ENCODE data around the gene GALK2. TPM values are rescaled to one million over a fixed set of nuclear protein-coding genes. Genes with fewer than 3 reads are reported as not detected.
"Not testable (repeated sequence)": the region's sequence is repeated elsewhere in the genome, so short reads cannot be mapped to it uniquely, and the experiment has no call there.

GALK2 gene
- total RNA-seq, 1 donor from 2014 or later: 73.5 TPM

DNA sequence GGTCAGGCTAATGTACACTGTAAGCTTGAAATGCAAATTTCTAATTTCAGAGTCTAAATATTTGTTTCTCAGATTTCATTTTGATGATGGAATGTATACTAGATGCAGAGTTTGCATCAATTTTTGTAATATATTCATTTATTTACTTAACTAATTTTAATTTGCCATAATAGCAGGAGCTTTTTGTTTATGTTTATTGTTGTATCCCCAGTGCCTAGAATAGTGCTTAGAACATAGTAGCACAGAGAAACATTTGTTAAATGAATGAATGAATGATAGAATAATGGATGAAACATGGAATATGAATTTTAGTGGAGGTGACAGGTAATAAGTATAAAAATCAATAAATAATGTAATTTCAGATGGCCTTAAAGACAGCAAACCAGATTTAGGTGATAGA, 5.2 kb upstream of the GALK2 start:
- DNase-seq: no peak

DNA sequence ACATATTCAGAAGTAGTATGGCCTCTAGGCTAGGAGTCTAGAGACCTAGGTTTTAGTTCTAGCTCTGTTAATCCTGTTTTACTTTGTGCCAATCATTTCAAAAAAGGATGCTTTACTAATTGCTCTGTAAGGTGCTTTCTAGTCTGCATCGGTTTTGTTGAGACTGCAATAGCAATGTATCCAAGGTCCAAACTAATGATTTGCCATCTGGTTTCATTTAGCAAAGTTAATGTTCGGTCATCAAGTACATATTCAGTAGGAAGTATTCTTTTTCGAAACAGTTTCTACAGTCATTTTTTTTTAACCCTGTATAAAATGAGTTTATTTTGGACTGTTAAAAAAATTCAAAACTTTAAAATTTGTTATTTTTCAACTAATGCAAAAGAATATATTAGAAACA, 2.0 kb upstream of the GALK2 start:
- no peak for DNase-seq

DNA sequence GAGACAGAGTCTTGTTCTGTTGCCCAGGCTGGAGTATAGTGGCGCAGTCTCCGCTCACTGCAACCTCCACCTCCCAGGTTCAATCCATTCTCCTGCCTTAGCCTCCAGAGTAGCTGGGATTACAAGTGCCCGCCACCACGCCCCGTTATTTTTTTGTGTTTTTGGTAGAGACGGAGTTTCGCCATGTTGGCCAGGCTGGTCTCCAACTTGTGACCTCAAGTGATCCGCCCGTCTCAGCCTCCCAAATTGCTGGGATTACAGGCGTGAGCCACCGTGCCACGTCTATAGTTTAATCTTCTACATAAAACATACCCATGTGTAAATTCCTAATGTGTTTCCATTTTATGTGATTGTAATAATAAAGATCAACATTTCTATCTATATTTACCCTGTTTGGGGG, 1.7 kb downstream of the GALK2 start:
- no peak for DNase-seq

- no peak for DNase-seq
These were observed 4.9 kb downstream of the GALK2 start for GRCh38 chr15:49174902-49175301.

GRCh38 chr15:49175582-49176397, 5.7 kb downstream of the GALK2 start:
- not testable (repeated sequence) for DNase-seq

GRCh38 chr15:49178497-49178896, 8.4 kb downstream of the GALK2 start:
- DNase-seq: no peak

- no peak for DNase-seq
These were observed 9.6 kb downstream of the GALK2 start for GRCh38 chr15:49179433-49180190.

DNA sequence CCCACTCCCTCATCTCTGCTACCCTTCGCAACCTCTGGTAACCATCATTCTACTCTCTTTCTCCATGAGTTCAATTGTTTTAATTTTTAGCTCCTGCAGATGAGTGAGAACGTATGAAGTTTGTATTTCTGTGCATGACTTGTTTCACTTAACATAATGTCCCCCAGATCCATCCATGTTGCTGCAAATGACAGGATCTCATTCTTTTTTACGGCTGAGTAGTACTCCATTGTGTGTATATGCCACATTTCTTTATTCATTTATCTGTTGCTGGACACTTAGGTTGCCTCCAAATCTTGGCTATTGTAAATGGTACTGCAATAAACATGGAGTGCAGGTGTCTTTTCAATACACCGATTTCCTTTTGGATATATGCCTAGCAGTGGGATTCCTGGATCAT, 12.1 kb downstream of the GALK2 start:
- no peak for DNase-seq

- not testable (repeated sequence) for DNase-seq
These were observed 13.7 kb downstream of the GALK2 start for GRCh38 chr15:49183741-49184140.

DNA sequence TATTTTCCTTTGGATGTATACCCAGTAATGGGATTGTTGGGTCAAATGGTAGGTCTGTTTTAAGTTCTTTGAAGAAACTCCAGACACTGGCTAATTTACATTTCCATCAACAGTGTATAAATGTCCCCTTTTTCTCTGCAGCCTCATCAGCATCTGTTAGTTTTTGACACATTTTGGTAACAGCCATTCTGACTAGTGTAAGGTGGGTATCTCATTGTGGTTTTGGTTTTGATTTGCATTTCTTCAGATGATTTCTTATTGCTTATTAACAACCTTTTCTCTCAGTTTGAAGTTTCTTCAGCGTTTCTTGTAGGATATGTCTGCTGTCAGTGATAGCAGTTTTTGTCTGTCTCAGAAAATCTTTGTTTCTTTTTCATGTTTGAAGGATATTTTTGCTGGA, 15.4 kb downstream of the GALK2 start:
- no peak for DNase-seq

DNA sequence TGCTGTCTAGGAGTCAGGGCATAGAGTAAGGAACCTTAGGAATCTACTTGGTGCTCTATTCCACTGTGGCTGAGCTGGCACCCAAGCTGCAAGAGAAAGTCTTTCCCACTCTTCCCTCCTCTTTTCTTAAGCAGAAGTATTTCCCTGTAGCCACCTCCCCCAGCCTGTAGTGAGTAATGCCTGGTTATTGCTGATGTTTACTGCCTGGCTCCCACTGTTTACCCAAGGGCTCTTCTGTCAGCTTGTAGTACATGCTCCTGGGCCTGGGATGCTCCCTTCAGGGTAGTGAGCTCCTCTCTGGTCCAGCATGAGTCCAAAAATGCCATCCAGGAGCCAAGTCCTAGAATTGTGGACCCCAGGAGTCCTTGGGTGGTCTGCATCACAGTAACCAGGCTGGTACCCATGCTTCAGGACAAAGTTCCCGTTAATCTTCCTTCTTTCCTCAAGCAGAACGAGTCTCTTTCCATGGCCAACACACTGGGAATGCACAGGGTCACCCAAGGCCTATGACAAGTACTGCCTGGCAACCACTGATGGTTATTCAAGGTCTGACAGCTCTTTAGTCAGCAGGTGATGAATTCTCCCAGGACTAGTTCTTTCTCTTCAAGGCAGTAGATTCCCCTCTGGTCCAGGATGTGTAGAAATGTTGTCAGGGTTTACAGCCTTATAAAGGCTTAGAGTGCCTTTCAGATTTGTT, 17.6 kb downstream of the GALK2 start:
- no peak for DNase-seq

DNA sequence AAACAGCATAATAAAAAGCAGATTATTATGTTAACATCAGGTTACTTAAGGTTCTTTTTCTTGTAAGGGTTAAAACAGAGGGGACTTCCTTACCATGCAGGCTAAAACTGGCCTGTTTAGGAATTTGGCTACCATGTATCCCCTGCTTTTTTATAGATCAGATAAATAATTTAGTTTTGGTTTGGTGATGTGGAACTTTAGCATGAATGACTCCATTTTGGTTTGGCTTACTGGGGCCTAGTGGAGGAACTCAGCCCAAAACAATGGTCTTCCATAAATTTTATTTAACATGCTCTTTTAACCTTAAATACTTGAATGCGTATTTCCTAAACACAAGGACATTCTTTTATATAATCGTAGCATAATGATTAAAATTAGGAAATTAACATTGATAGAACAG, 18.9 kb downstream of the GALK2 start:
- no peak for DNase-seq

DNA sequence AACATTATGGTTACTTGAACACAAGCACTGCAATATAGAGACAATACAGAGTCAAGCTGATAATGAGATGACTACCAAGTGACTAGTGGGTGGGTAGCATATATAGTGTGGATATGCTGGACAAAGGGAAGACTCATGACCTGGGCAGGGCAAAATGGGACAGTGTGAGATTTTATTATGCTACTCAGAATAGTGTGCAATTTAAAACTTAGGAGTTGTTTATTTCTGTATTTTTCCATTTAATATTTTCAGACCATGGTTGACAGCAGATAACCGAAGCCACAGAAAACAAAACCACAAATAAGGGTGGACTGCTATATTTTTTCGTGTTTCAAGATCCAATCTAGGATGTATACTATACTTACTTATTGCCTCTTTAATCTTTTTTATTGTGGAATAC, 19.6 kb downstream of the GALK2 start:
- DNase-seq: no peak

- DNase-seq: no peak
These were observed 20.5 kb downstream of the GALK2 start for GRCh38 chr15:49190586-49190985.

DNA sequence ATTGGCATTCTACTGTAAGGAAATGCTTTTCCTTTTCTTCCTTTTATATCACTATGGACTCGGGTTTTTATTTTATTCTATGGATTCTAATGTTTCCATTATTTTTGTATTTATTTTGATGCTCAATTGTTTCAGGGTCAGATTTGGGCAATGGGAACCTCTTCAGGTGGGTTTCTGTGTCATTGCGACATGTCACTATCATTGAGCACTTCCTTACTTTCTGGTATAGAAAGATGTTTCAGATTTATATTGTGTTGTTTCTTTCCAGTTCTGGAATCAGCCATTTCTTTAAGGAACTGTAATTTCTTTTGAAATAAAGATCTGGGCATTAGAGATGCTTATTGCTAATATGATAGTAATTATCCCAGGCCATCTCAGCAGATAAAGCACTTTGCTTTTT, 21.8 kb downstream of the GALK2 start:
- DNase-seq: no peak

GRCh38 chr15:49196856-49197255, 26.8 kb downstream of the GALK2 start:
- DNase-seq: no peak

GRCh38 chr15:49199666-49200065, 29.6 kb downstream of the GALK2 start:
- DNase-seq: no peak

DNA sequence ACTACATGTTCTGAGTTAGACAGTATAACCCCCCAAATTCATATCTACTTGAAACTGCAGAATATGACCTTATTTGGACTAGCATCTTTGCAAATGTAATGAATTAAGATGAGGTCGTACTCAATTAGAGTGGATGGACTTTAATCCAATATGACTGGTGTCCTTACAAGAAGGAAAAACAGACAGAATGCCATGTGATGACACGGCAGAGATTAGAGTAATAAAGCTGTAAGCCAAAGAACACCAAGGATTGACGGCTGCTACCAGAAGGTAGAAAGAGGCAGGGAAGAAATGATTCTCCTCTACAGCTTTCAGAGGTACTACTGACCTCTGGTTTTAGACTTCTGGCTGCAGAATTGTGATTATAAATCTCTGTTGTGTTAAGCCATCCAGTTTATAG, 30.3 kb downstream of the GALK2 start:
- DNase-seq: no peak

GRCh38 chr15:49208102-49208501, 38.1 kb downstream of the GALK2 start:
- not testable (repeated sequence) for DNase-seq

GRCh38 chr15:49212897-49213296, 42.9 kb downstream of the GALK2 start:
- no peak for DNase-seq

GRCh38 chr15:49215768-49216739, 46.0 kb downstream of the GALK2 start:
- DNase-seq: no peak

GRCh38 chr15:49223536-49224274, 53.7 kb downstream of the GALK2 start:
- DNase-seq: no peak

Measured in dermis blood vessel endothelial cell (primary cell).